NCI-H146 treated with DMSO at 0.1 percent for 48 hours (cell line): ENCODE measurements around the gene FAF1.
"Not testable (repeated sequence)": the region's sequence is repeated elsewhere in the genome, so short reads cannot be mapped to it uniquely, and the experiment has no call there.

Experiments
- DNase-seq: peaks from one replicate; lab custom pipeline; 2025; ENCODE audit not compliant: unreplicated experiment; lab: John Stamatoyannopoulos, UW

FAF1 gene

GRCh38 chr1:50858761-50859160, 101.3 kb downstream of the FAF1 start:
- DNase-seq = no peak

GRCh38 chr1:50857702-50858101, 102.4 kb downstream of the FAF1 start:
- DNase-seq = no peak

GRCh38 chr1:50853325-50853724, 106.7 kb downstream of the FAF1 start:
- DNase-seq = no peak

GRCh38 chr1:50852889-50853288, 107.2 kb downstream of the FAF1 start:
- DNase-seq = peak; percentile 94

- no peak for DNase-seq
Observed at GRCh38 chr1:50851466-50851865, 108.6 kb downstream of the FAF1 start.

GRCh38 chr1:50851034-50851433, 109.0 kb downstream of the FAF1 start:
- DNase-seq = no peak

- DNase-seq = no peak
Observed at GRCh38 chr1:50847303-50847702, 112.8 kb downstream of the FAF1 start.

- DNase-seq = no peak
Observed at GRCh38 chr1:50846224-50846839, 113.7 kb downstream of the FAF1 start.

GRCh38 chr1:50841791-50842387, 118.2 kb downstream of the FAF1 start:
- DNase-seq = no peak

GRCh38 chr1:50836117-50836516, 124.0 kb downstream of the FAF1 start:
- DNase-seq = no peak

- no peak for DNase-seq
Observed at GRCh38 chr1:50833216-50833615, 126.9 kb downstream of the FAF1 start.

- no peak for DNase-seq
Observed at GRCh38 chr1:50832167-50832566, 127.9 kb downstream of the FAF1 start.

- DNase-seq = no peak
Observed at GRCh38 chr1:50831300-50832061, 128.6 kb downstream of the FAF1 start.

GRCh38 chr1:50830621-50831020, 129.4 kb downstream of the FAF1 start:
- no peak for DNase-seq

- DNase-seq = no peak
Observed at GRCh38 chr1:50829014-50829958, 130.8 kb downstream of the FAF1 start.

GRCh38 chr1:50827546-50827945, 132.5 kb downstream of the FAF1 start:
- no peak for DNase-seq

GRCh38 chr1:50826792-50827191, 133.3 kb downstream of the FAF1 start:
- DNase-seq = not testable (repeated sequence)

- DNase-seq = no peak
Observed at GRCh38 chr1:50822035-50822776, 137.9 kb downstream of the FAF1 start.

- no peak for DNase-seq
Observed at GRCh38 chr1:50820545-50820944, 139.5 kb downstream of the FAF1 start.

GRCh38 chr1:50812346-50812745, 147.7 kb downstream of the FAF1 start:
- no peak for DNase-seq

- DNase-seq = no peak
Observed at GRCh38 chr1:50808296-50808695, 151.8 kb downstream of the FAF1 start.
